ENCODE data around the gene MREG.
"Not testable (repeated sequence)": the region's sequence is repeated elsewhere in the genome, so short reads cannot be mapped to it uniquely, and the experiment has no call there.

MREG gene

GRCh38 chr2:215952860-215953637, 60.3 kb downstream of the MREG start:
- no peak for DNase-seq

- no peak for DNase-seq
These were observed 61.8 kb downstream of the MREG start for GRCh38 chr2:215951558-215951957.

DNA sequence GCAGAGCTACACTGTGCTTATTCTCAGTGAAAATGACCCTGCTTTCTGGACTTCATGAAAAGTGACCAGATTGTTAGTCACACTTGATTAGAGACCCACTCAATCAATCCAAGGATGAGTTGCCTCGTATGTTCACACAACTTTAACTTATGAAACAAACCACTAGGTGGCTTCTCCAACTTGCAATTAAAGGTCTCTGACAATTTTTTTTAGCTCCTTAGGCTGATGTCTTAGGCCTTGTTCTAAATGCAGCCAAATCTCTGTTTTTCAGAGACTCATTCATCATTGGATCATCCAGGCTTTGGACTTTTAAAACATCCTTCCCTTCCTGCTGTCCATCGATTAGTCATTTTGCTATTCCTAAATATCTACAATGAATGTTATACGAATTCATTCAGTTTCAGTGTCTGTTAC, 63.4 kb downstream of the MREG start:
- DNase-seq: peak; percentile 56

DNA sequence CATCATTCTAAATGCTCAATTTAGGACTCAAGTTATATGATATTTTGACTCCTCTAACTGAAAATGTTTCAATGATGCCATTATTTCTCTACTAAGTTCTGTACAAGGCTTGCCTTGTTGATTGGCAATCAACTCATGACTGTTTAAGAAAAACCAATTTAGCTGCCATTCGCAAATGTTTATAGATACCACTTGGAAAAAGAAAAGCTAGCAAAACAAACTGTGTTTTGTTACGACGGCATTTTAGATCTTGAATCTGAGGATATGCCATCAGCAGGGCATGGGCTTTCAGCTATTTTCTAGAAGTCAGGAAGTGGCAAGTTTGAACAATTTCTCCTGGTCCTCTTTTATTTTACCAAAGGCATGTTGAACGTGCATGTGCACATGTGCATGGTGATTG, 65.3 kb downstream of the MREG start:
- no peak for DNase-seq

DNA sequence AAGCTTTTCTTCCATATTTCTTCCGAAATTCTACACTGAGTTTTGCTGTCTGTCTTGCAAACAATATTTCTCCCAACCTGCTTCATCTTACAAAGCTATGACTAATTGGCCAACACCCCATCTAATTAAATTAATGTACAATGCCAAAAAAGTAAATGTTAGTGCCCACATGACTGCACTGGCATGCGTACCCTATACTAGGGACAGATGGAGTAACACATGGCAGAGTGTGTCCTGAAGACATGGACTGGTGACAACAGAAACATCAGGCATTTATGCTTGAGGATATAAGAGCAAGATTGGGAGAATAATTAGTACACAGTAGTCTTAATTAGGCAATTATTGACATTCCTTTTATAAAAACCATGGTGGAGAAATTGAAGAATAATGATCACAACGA, 66.8 kb downstream of the MREG start:
- peak; percentile 70 for DNase-seq

- DNase-seq: no peak
These were observed 71.2 kb downstream of the MREG start for GRCh38 chr2:215942194-215942593.

DNA sequence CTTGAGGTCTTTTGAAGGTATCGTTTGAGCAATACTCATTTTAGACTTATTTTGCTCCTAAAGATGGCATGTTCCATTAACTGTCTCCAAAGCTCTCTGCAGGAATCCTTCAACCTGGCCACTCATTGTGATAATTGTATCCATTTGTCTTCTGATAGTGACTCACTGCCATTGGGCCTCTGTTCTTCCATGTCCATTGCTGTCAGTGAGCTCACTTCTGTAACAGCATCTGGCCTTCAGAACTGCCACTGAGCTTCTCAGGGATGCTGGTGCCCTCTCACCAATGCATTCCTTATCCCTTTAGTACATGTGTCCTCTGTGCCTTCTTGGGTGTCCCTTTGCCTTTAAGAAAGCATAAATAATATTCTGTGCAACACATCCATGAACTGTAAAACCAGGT, 71.6 kb downstream of the MREG start:
- DNase-seq: no peak

- DNase-seq: no peak
These were observed 72.6 kb downstream of the MREG start for GRCh38 chr2:215940645-215941184.

GRCh38 chr2:215937190-215937589, 76.2 kb downstream of the MREG start:
- DNase-seq: peak; percentile 22

DNA sequence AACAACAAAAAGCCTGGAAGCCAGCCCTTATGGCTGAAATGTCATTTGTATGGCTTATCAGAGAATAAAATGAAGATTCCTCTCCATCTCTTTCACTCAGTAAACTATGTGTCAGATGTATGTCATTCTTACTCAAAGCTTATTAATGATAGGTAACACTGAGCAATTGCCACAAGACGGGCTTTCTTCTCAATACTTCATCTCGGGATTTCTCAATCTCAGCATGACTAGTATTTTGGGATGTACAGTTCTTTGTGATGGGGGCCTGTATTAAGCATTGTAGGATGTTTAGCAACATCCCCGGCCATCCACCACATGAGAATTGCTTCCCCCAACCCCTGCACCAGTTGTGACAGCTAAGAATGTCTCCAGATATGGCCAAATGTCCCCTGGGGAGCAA, 80.2 kb downstream of the MREG start:
- no peak for DNase-seq

- DNase-seq: peak; percentile 55
These were observed 82.0 kb downstream of the MREG start for GRCh38 chr2:215931256-215931903.

DNA sequence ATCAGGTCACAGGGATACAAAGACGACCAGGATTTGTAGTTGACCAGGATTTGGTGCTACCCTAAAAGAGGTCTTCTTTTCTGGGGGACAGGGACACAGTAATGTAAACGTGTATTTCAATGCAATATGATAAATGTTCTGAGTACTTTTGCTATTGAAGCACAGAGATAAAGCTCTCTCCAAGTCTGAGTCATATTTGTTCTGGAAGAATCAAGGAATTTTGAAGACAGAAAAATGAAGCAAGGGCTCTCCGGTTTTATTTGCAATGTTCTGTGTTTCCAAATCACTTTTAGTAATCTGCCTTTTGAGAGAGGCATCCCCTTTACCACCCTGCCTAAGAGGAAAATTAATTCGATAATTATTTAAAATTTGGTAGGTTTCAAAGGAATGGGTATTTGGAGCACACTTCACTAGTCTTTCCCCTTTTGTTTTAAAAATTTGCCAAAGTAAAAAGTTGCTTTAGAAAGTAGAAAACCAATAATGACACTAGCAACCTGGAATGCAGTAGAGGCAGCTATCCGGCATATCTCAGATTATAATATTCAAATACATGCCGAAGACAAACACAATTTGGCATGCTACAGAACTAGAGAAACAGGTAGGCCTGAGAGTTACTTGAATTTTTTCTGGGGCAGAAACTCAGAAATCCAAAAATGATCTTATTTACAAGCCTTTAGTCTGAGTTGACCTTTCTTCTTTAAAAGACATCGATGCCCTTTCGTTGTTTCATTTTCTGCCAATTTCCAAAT, 82.7 kb downstream of the MREG start:
- DNase-seq: no peak

GRCh38 chr2:215929602-215930335, 83.6 kb downstream of the MREG start:
- no peak for DNase-seq

- no peak for DNase-seq
These were observed 85.3 kb downstream of the MREG start for GRCh38 chr2:215928086-215928485.

DNA sequence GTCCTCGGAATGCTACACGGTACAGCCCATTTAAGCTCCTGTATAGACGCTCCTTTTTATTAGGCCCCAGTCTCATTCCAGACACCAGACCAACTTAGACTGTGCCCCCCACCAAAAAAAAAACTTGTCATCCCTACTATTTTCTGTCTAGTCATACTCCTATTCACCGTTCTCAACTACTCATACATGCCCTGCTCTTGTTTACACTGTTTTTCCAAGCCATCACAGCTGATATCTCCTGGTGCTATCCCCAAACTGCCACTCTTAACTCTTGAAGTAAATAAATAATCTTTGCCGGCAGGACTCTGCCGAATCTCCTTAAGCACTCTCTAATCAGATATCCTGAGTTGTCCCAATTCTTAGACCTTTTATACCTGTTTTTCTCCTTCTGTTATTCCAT, 86.4 kb downstream of the MREG start:
- DNase-seq: not testable (repeated sequence)

GRCh38 chr2:215921895-215922294, 91.5 kb downstream of the MREG start:
- no peak for DNase-seq

- peak; percentile 77 for DNase-seq
These were observed 92.9 kb downstream of the MREG start for GRCh38 chr2:215920244-215921100.

- DNase-seq: no peak
These were observed 93.6 kb downstream of the MREG start for GRCh38 chr2:215919624-215920243.

GRCh38 chr2:215918901-215919599, 94.3 kb downstream of the MREG start:
- no peak for DNase-seq

DNA sequence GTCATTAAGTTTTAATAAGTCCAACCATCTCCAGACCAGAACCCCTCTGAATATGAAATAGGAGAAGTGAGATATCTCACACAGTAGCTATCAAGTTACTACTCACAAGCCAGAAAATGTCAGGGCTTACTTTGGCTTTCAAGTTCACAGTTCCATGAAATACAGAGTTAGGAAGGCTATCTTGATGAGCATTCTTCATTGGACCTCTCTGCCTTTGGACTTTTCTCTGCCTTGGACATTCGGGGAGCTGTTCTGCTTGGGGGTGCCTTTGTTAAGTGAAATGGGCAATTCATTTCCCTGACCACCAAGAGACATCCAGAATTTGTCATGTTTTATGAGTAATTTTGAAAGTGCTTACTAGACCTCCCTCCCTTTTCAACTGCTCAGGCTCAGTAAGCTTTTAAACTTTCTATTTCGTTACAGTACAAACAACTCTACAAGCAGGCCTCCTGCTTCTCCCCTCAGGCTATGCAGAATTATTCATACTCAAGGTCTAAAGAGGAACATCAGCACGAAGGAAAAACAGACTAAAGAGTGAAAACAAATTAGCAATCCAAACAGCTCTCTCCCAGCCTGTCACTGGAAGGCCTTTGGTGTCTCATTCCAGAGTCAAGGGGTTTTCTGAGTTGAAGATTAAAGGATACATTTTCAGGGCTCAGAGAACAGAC, 95.3 kb downstream of the MREG start:
- no peak for DNase-seq
